ENCODE measurements around the gene RHBDD1. TPM values are rescaled to one million over a fixed set of nuclear protein-coding genes. Genes with fewer than 3 reads are reported as not detected.

The RHBDD1 gene
- total RNA-seq = 11.8 and 14.1 TPM in 2 replicates

- peak; percentile 57 for DNase-seq (ENCODE audit: low read depth)
- peak within 1 kb of the TSS; percentile 75 for H3K4me3 ChIP-seq (ENCODE audit: low read depth, low read length)
- TF ChIP-seq CTCF (conservative IDR thresholded peaks at IDR 0.05; ENCODE audit: low read depth, low read length) = no peak
Observed at GRCh38 chr2:226835796-226836547, at the start of gene RHBDD1. TSS of gene RHBDD1 (plus strand) at chr2:226836054. CDS start at chr2:226864694, 28,640 bp downstream.

- no peak for DNase-seq (ENCODE audit: low read depth)
- H3K4me3 ChIP-seq (ENCODE audit: low read depth, low read length) = no peak overlapping the region
- no peak for TF ChIP-seq CTCF (conservative IDR thresholded peaks at IDR 0.05; ENCODE audit: low read depth, low read length)
Observed at GRCh38 chr2:226788064-226788463, 47.8 kb upstream of the RHBDD1 start.

GRCh38 chr2:226788881-226789490, 46.9 kb upstream of the RHBDD1 start:
- no peak overlapping the region for H3K4me3 ChIP-seq (ENCODE audit: low read depth, low read length)
- no peak for TF ChIP-seq CTCF (conservative IDR thresholded peaks at IDR 0.05; ENCODE audit: low read depth, low read length)
- no peak for DNase-seq (ENCODE audit: low read depth)

- DNase-seq (ENCODE audit: low read depth) = no peak
- H3K4me3 ChIP-seq (ENCODE audit: low read depth, low read length) = no peak overlapping the region
- no peak for TF ChIP-seq CTCF (conservative IDR thresholded peaks at IDR 0.05; ENCODE audit: low read depth, low read length)
Observed at GRCh38 chr2:226790011-226790410, 45.8 kb upstream of the RHBDD1 start.

- H3K4me3 ChIP-seq (ENCODE audit: low read depth, low read length) = no peak overlapping the region
- TF ChIP-seq CTCF (conservative IDR thresholded peaks at IDR 0.05; ENCODE audit: low read depth, low read length) = no peak
- DNase-seq (ENCODE audit: low read depth) = no peak
Observed at GRCh38 chr2:226790431-226790830, 45.4 kb upstream of the RHBDD1 start.

GRCh38 chr2:226791056-226791486, 44.8 kb upstream of the RHBDD1 start:
- no peak for DNase-seq (ENCODE audit: low read depth)
- no peak for TF ChIP-seq CTCF (conservative IDR thresholded peaks at IDR 0.05; ENCODE audit: low read depth, low read length)
- peak overlapping the region; percentile 64 for H3K4me3 ChIP-seq (ENCODE audit: low read depth, low read length)

Data from epithelial cell of proximal tubule (primary cell).